Breast epithelium (tissue), 3 donors: ENCODE results near the gene PRKN.

Source experiments
- CTCF ChIP-seq, 3 donors: fragments of 450-650 bp; IDR thresholded peaks; one replicate each; pipeline ENCODE4 v1.5.1; 2016 to 2017; ENCODE audit warnings: antibody characterized with exemption in 3 of 3, mild to moderate bottlenecking in 3 of 3, moderate library complexity in 3 of 3
- POLR2A ChIP-seq: fragments of 450-650 bp; IDR thresholded peaks from one replicate; pipeline ENCODE4 v1.6.1; 2016; ENCODE audit warnings: antibody characterized with exemption, mild to moderate bottlenecking, moderate library complexity

GRCh38 chr6:161963634-161964234 is 763.8 kb downstream of the PRKN start:
- TF ChIP-seq POLR2A = no peak
- no peak for TF ChIP-seq CTCF (IDR thresholded peaks at IDR 0.05)
